Vagina (tissue), 2 donors: ENCODE results near the gene OXNAD1. TPM values are rescaled to one million over a fixed set of nuclear protein-coding genes. Genes with fewer than 3 reads are reported as not detected.

Experiments used
- DNase-seq, 2 donors: peaks; one replicate each; pipeline ENCODE4 v3.0.0-alpha.2; 2017; ENCODE audit errors: extremely low spot score in 2 of 2
- H3K27ac ChIP-seq: fragments of 200-600 bp; sonication (generic); one replicate; pipeline ENCODE4 v1.5.1; 2019
- H3K27me3 ChIP-seq: fragments of 200-600 bp; sonication (generic); one replicate; pipeline ENCODE4 v1.5.1; 2019
- H3K36me3 ChIP-seq, 2 donors: fragments of 200-600 bp; sonication (generic); one replicate each; pipeline ENCODE4 v1.5.1; 2017 to 2019
- H3K4me1 ChIP-seq: fragments of 200-600 bp; sonication (generic); one replicate; pipeline ENCODE4 v1.5.1; 2019
- H3K4me3 ChIP-seq, 2 donors: fragments of 200-600 bp; sonication (generic); 1 replicate in 1 of 2; 2 replicates in 1 of 2; pipeline ENCODE4 v1.5.1; 2016 to 2019
- H3K9me3 ChIP-seq: fragments of 200-600 bp; sonication (generic); one replicate; pipeline ENCODE4 v1.5.1; 2019
- CTCF ChIP-seq, 3 experiments: fragments of 450-650 bp in 2 of 3; fragments of 200-600 bp in 1 of 3; sonication (generic) in 1 of 3; IDR thresholded peaks; one replicate each; pipeline ENCODE4 v1.5.1; 2017 to 2019; ENCODE audit warnings: antibody characterized with exemption in 3 of 3, mild to moderate bottlenecking in 2 of 3, moderate library complexity in 2 of 3
- POLR2A ChIP-seq, 2 donors: fragments of 450-650 bp; IDR thresholded peaks; one replicate each; pipeline ENCODE4 v1.6.1; 2017; ENCODE audit warnings: antibody characterized with exemption in 2 of 2, mild to moderate bottlenecking in 2 of 2, moderate library complexity in 2 of 2
- POLR2AphosphoS5 ChIP-seq, 2 donors: sonication (generic); formaldehyde crosslinking; IDR thresholded peaks; one replicate each; pipeline ENCODE4 v1.9.0; 2017; ENCODE audit warnings: antibody characterized with exemption in 2 of 2, mild to moderate bottlenecking in 2 of 2, low read depth in 1 of 2; ENCODE audit not compliant: insufficient read depth in 1 of 2
- intact Hi-C: fragments of 100-400 bp; cut with DNase I; formaldehyde crosslinking; loops from one replicate; pipeline ENCODE4 v1.15.1; 2023
- total RNA-seq: library from RNA; depleted of rRNA; stranded (reverse); fragments of >200 nt; gene quantifications from one replicate; pipeline ENCODE4 v1.2.3, GENCODE V29; 2016

The OXNAD1 gene
- total RNA-seq, 1 donor from 2014 or later: 30.0 TPM

DNA sequence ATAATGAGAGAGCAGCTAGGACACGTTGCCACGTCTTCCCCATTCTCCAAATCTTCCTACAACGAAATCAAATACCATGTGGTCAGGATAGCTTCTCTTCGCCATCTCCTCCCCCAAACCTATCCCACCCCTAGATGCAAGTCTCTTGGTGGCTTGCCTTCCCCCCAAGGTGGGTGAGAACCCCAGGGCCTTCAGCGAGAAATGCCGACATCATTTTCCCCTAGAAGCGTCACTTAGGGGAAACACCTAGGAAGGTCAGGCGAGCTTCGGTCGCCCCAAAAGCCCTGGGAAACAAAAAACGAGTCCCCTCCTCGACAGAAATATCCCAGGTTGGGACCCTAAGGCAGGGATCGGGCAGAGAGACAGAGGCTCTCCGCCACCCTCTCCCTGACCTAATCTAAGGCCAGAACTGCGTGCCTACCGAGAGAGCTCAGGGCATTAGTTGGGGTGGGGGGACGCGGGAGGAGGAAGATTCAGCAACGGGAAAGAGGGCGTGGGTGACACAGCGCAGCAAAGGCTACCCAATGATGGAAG lies 771 bp upstream of the OXNAD1 start:
- Histone ChIP-seq H3K36me3 (peaks cover 2 to 14% of the 10 kb centered on the region in 2 donors), H3K4me1 (peaks cover 49% of the 10 kb centered on the region), H3K27ac (peak overlapping the region; percentile 89), H3K9me3 (no peaks in the 10 kb centered on the region), H3K4me3 (peak overlapping the region; percentile 74 to 94), H3K27me3 (no peaks in the 10 kb centered on the region)
- DNase-seq: no peak
- intact Hi-C loops: no loop called here
- TF ChIP-seq CTCF (IDR thresholded peaks at IDR 0.05) (no peak), POLR2A (IDR thresholded peaks at IDR 0.05) (no peak), POLR2AphosphoS5 (IDR thresholded peaks at IDR 0.05; ENCODE audit: insufficient read depth in 1 of 2, low read depth in 1 of 2) (no peak)

DNA sequence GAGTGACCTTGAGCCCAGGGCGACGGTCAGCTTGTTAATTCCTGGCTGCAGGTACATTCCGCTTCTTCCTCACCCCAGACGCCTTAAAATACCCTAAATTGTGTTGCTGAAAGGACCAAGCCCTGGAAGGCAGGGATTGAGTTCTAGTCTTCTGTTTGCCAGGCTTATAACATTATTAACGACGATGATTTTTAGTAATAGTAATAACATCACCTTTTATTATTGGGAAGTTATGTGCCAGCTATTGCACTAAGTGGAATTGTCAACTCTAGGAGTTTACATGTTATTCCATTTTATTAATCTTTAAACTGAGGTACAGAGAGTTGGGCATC lies 409 bp downstream of the OXNAD1 start:
- H3K27me3 ChIP-seq: no peaks in the 10 kb centered on the region
- intact Hi-C loops: no loop called here
- no peaks in the 10 kb centered on the region for H3K9me3 ChIP-seq
- peaks cover 49% of the 10 kb centered on the region for H3K4me1 ChIP-seq
- peak overlapping the region; percentile 74 to 94 for H3K4me3 ChIP-seq
- TF ChIP-seq POLR2AphosphoS5 (IDR thresholded peaks at IDR 0.05; ENCODE audit: insufficient read depth in 1 of 2, low read depth in 1 of 2): no peak
- no peak for TF ChIP-seq CTCF (IDR thresholded peaks at IDR 0.05)
- TF ChIP-seq POLR2A (IDR thresholded peaks at IDR 0.05): no peak
- H3K27ac ChIP-seq: peak overlapping the region; percentile 89
- peaks cover 0 to 2% of the 10 kb centered on the region in 2 donors for H3K36me3 ChIP-seq
- DNase-seq: no peak

DNA sequence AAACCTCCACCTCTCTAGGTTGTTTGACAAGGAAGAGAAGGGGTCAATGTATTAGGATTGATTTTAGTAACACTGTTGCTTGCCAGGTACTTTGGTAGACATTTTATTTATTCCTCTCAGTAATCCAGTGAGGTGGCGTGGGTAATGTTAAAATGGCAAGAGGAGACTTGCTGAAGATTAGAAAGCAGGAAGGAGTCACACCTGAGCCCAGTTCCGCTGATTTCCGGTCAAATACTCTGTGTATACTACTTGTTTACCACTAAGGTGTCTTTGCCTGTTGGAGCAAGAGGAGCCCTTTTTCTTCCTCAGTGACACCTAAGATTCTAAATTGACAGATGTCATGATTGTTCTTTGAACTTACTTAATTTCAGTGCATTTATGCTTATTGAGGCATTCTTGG lies 1.7 kb downstream of the OXNAD1 start:
- peaks cover 0 to 8% of the 10 kb centered on the region in 2 donors for H3K36me3 ChIP-seq
- H3K4me3 ChIP-seq: no peak overlapping the region
- DNase-seq: no peak
- TF ChIP-seq POLR2A (IDR thresholded peaks at IDR 0.05) (no peak), CTCF (IDR thresholded peaks at IDR 0.05) (no peak)
- no peak overlapping the region for H3K27ac ChIP-seq
- no peaks in the 10 kb centered on the region for H3K9me3 ChIP-seq
- no peaks in the 10 kb centered on the region for H3K27me3 ChIP-seq
- H3K4me1 ChIP-seq: peaks cover 49% of the 10 kb centered on the region
- intact Hi-C loops: no loop called here

- H3K27ac ChIP-seq: no peak overlapping the region
- no peaks in the 10 kb centered on the region for H3K9me3 ChIP-seq
- peaks cover 17% of the 10 kb centered on the region for H3K4me1 ChIP-seq
- H3K36me3 ChIP-seq: peaks cover 0 to 8% of the 10 kb centered on the region in 2 donors
- no peaks in the 10 kb centered on the region for H3K27me3 ChIP-seq
- intact Hi-C loops: no loop called here
- DNase-seq: no peak
- no peak overlapping the region for H3K4me3 ChIP-seq
- TF ChIP-seq POLR2AphosphoS5 (IDR thresholded peaks at IDR 0.05; ENCODE audit: insufficient read depth in 1 of 2, low read depth in 1 of 2): no peak
- no peak for TF ChIP-seq POLR2A (IDR thresholded peaks at IDR 0.05)
Observed at GRCh38 chr3:16270855-16271254, 5.8 kb downstream of the OXNAD1 start.

GRCh38 chr3:16272588-16272987 lies 7.6 kb downstream of the OXNAD1 start:
- no peak for TF ChIP-seq CTCF (IDR thresholded peaks at IDR 0.05)
- TF ChIP-seq POLR2AphosphoS5 (IDR thresholded peaks at IDR 0.05; ENCODE audit: insufficient read depth in 1 of 2, low read depth in 1 of 2): no peak
- no peak for TF ChIP-seq POLR2A (IDR thresholded peaks at IDR 0.05)
- intact Hi-C loops: no loop called here
- Histone ChIP-seq H3K9me3 (no peaks in the 10 kb centered on the region), H3K27me3 (no peaks in the 10 kb centered on the region), H3K36me3 (peaks cover 0 to 13% of the 10 kb centered on the region in 2 donors), H3K27ac (no peak overlapping the region), H3K4me3 (no peak overlapping the region), H3K4me1 (no peaks in the 10 kb centered on the region)
- no peak for DNase-seq
